Progenitor cell of endocrine pancreas (in vitro differentiated cells): ENCODE measurements around the gene SP5. TPM values are rescaled to one million over a fixed set of nuclear protein-coding genes. Genes with fewer than 3 reads are reported as not detected.

Source experiments
- DNase-seq: peaks from one replicate; pipeline ENCODE4 v3.0.0; 2021; ENCODE audit warnings: low spot score; ENCODE audit not compliant: unreplicated experiment
- H3K27ac Mint-ChIP-seq: 2 replicates; pipeline ENCODE4 v1.8.0; 2021; ENCODE audit warnings: mild to moderate bottlenecking, moderate library complexity, mixed read lengths
- H3K27me3 Mint-ChIP-seq: 2 replicates; pipeline ENCODE4 v1.8.0; 2021; ENCODE audit warnings: mixed read lengths
- H3K36me3 Mint-ChIP-seq: 2 replicates; pipeline ENCODE4 v1.8.0; 2022; ENCODE audit warnings: mixed read lengths; ENCODE audit not compliant: insufficient read depth
- H3K4me1 Mint-ChIP-seq: 2 replicates; pipeline ENCODE4 v1.8.0; 2021; ENCODE audit warnings: low read depth, mixed read lengths
- H3K4me3 Mint-ChIP-seq: 2 replicates; pipeline ENCODE4 v1.8.0; 2021; ENCODE audit warnings: low read depth, mild to moderate bottlenecking, moderate library complexity, mixed read lengths
- H3K9me3 Mint-ChIP-seq: 2 replicates; pipeline ENCODE4 v1.8.0; 2021; ENCODE audit warnings: low read depth, mixed read lengths
- CTCF ChIP-seq: fragments of 200-600 bp; sonication (generic); IDR thresholded peaks from one replicate; pipeline ENCODE4 v1.5.0; 2021; ENCODE audit warnings: antibody characterized with exemption, mild to moderate bottlenecking; ENCODE audit not compliant: unreplicated experiment
- total RNA-seq: library from RNA; stranded (reverse); gene quantifications from 2 replicates; pipeline ENCODE4 v1.2.1, GENCODE V29; 2021

The SP5 gene
- total RNA-seq, 1 donor from 2014 or later = 0.60 TPM

GRCh38 chr2:170701011-170701410 is 14.1 kb upstream of the SP5 start:
- Mint-ChIP-seq H3K27ac (no peak overlapping the region), H3K4me1 (peaks cover 12% of the 10 kb centered on the region), H3K27me3 (peaks cover 9% of the 10 kb centered on the region), H3K36me3 (no peaks in the 10 kb centered on the region), H3K9me3 (peaks cover 4% of the 10 kb centered on the region), H3K4me3 (no peak overlapping the region)
- TF ChIP-seq CTCF = no peak
- no peak for DNase-seq

DNA sequence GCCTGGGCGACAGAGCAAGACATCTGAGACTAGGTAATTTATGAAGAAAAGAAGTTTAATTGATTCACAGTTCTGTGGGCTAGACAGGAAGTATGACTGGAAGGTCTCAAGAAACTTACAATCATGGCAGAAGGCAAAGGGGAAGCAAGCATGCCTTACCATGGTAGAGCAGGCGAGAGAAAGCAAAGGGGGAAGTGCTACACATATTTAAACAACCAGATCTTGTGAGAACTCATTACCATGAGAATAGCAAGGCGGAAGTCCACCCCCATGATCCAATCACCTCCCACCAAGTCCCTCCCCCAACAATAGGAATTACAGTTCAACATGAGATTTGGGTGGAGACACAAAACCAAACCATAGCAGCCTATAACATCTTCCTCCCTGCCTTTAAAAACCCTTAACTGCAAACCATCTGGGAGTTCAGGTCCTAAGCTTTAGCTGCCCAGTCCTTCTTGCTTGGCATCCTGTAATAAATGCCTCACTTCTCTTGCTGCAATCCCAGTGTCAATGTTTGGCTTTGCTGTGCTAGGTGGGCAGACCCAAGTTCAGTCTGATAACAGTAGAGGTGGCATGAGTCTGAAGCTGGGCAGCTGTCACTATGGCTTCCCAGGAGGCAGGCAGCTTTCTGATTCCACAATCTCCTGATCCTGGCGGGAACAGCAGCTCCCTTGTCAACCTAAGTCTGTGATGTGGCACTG is 11.2 kb upstream of the SP5 start:
- no peak for DNase-seq
- Mint-ChIP-seq H3K4me1 (peaks cover 2% of the 10 kb centered on the region), H3K27me3 (peaks cover 27% of the 10 kb centered on the region), H3K4me3 (no peak overlapping the region), H3K36me3 (no peaks in the 10 kb centered on the region), H3K9me3 (peaks cover 4% of the 10 kb centered on the region), H3K27ac (no peak overlapping the region)
- no peak for TF ChIP-seq CTCF

DNA sequence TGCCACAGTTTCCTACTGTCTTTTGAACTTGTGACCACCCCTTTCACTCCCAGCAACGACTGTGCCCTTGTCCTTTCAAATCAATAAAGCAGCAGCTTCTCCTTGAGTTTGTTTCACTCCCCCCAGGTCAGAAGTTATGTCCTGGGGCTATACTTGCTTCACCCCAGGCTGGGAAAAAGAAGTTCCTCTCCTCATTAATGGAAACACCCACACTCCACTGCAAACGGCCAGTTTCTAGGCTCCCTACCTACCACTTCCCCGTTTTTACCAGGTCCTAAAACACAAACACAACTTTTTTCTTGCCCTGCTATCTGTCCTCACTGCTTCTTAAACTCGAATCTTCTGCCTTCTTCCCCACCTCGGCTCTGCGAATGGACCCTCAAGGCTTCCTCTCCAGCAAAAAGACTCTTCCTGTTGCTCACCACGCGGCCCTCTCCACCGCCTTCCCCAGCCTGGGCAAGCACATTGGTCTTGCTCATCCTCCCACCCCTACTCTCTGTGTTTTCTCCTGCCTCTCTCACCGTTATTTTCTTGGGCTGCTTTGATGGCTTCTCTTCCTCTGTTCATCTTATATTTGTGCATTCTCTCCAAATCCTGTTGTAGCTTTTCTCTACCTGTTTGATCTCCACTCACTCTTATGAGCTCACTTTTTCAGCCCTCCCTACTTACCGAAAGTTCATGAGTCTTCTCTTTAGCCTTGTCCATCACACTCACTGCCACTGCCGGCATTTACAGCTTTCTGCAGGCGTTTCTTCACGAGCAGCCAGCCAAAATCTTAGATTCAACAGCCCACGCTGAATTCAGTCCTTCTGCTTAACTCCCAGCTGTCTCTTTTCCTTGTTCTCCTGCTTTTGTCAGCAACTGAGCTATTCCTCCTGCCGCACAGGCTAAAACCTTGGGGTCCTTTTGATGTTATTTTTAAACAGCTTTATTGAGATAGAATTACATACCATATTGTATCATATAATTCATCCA is 7.0 kb upstream of the SP5 start:
- Mint-ChIP-seq H3K9me3 (peaks cover under 1% of the 10 kb centered on the region), H3K4me1 (peaks cover 10% of the 10 kb centered on the region), H3K27me3 (peaks cover 63% of the 10 kb centered on the region), H3K4me3 (no peak overlapping the region), H3K27ac (no peak overlapping the region), H3K36me3 (no peaks in the 10 kb centered on the region)
- no peak for TF ChIP-seq CTCF
- no peak for DNase-seq

DNA sequence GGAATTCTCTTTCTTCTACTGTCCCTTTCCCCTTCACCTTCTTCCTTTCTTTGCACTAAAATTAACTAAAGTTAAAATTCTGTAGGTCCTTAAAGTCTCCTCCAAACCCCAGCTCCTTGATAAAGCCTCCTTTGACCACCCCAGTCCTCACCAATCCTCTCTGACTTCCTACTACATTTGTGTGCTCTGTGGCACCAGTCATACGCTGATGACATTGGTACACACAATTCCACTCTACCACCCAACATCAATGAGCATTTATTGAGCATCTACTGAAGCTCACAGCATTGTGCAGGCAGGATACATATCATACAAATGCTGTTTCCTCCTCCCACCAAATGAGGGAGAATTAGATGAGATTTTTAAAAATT is 4.5 kb upstream of the SP5 start:
- no peaks in the 10 kb centered on the region for H3K9me3 Mint-ChIP-seq

More for the DNA sequence above, 4.5 kb upstream of the SP5 start:
- Mint-ChIP-seq H3K4me1 (peaks cover 13% of the 10 kb centered on the region), H3K27me3 (peaks cover 80% of the 10 kb centered on the region), H3K4me3 (no peak overlapping the region), H3K27ac (no peak overlapping the region), H3K36me3 (no peaks in the 10 kb centered on the region)
- DNase-seq = no peak
- TF ChIP-seq CTCF = no peak
